Rectal smooth muscle tissue (tissue), 1 donor: ENCODE data around the gene PTH2R.
"Not testable (repeated sequence)": the region's sequence is repeated elsewhere in the genome, so short reads cannot be mapped to it uniquely, and the experiment has no call there.

Experiments
- H3K27ac ChIP-seq: one replicate; pipeline ENCODE4 v1.7.0; 2013; ENCODE audit warnings: low read depth, low read length, inconsistent platforms
- H3K27me3 ChIP-seq: one replicate; pipeline ENCODE4 v1.7.0; 2013; ENCODE audit warnings: low read length; ENCODE audit not compliant: control insufficient read depth, insufficient read depth
- H3K36me3 ChIP-seq: one replicate; pipeline ENCODE4 v1.7.0; 2013; ENCODE audit warnings: low read length; ENCODE audit not compliant: control insufficient read depth, insufficient read depth
- H3K4me1 ChIP-seq: one replicate; pipeline ENCODE4 v1.7.0; 2013; ENCODE audit warnings: low read length; ENCODE audit not compliant: control insufficient read depth, insufficient read depth
- H3K4me3 ChIP-seq: one replicate; pipeline ENCODE4 v1.7.0; 2013; ENCODE audit warnings: low read length
- H3K9ac ChIP-seq: one replicate; pipeline ENCODE4 v1.7.0; 2013; ENCODE audit warnings: low read length

The PTH2R gene

DNA sequence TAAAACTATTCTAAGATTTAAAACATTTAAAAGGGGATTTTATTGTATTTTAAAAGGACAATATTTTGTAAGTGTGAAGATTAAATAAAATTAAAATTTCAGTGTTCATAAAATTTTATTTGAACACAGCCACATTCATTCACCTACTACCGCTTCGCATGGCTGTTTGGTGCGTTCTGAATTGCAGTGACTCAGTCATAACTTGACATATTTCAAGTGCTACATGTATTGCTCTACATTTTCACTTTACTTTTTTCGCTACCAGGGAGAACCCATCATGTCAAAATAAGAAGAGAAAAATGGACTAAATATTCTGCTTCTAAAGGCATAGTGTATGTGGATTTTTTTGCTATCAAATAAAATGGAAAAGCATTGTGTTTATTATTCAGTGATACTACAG lies 8.7 kb downstream of the PTH2R start:
- Histone ChIP-seq H3K9ac (no peak overlapping the region), H3K4me3 (no peak overlapping the region), H3K36me3 (no peaks in the 10 kb centered on the region), H3K27ac (no peak overlapping the region), H3K27me3 (no peaks in the 10 kb centered on the region), H3K4me1 (no peaks in the 10 kb centered on the region)

DNA sequence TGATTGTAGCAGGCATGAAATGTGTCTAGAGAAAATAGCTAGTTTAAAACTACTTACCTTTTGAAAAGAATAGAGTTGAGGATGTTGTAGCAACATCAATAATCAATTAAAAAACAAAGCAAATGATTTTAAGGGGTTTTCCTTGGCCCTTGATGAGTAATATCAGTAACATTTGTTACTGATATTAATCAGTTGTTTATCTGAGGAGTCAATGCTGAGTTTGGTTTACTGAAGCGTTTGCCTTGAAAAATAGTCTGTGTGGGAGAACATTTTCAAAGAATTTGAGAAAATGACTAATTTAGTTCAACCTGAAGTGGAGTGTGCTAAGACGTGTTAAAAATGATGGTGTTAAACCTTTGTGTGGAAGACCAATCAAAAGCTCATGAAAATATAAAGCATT lies 9.3 kb downstream of the PTH2R start:
- H3K4me3 ChIP-seq: no peak overlapping the region
- H3K9ac ChIP-seq: no peak overlapping the region
- H3K27me3 ChIP-seq: no peaks in the 10 kb centered on the region

DNA sequence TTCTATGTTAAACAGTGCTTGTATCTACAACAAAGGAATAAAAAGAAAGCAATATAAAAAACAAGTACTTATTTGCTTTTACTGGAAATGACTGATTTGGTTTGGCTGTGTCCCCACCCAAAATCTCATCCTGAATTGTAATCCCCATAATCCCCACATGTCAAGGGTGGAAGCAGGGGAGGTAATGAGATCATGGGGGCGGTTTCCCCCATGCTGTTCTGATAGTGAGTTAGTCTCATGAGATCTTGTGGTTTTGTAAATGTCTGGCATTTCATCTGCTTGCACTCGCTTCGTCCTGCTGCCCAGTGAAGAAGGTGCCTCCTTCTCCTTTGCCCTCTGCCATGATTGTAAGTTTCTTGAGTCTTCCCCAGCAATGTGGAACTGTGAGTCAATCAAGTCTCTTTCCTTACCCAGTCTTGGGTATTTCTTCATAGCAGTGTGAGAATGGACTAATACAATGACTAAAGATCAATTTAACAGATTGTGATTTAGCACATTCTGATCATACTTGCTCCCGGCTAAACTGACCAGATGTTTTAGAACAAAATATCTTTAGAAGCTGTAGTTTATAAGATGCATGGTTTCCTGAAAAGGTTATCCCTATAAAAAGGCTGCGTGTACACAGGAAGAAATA lies 19.9 kb downstream of the PTH2R start:
- Histone ChIP-seq H3K27me3 (no peaks in the 10 kb centered on the region), H3K4me3 (no peak overlapping the region), H3K9ac (no peak overlapping the region), H3K4me1 (no peaks in the 10 kb centered on the region), H3K27ac (no peak overlapping the region), H3K36me3 (no peaks in the 10 kb centered on the region)

More for the DNA sequence above, 9.3 kb downstream of the PTH2R start:
- H3K4me1 ChIP-seq: no peaks in the 10 kb centered on the region
- H3K27ac ChIP-seq: no peak overlapping the region
- H3K36me3 ChIP-seq: no peaks in the 10 kb centered on the region

DNA sequence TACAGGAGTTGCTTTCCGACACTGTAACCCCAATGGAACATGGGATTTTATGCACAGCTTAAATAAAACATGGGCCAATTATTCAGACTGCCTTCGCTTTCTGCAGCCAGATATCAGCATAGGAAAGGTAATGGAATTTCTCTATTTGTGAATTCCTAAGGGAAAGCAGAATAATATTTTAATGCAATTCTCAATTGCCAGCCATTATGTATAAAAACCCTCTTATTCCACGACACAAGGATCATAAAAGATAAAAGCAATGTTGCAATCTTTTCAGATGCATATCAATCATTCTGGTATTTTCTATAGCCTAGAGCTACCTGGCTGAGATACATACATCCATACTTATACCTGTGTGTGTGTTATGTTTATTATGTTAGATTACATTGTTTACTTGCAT lies 31.2 kb downstream of the PTH2R start:
- no peak overlapping the region for H3K9ac ChIP-seq
- no peaks in the 10 kb centered on the region for H3K27me3 ChIP-seq
- no peaks in the 10 kb centered on the region for H3K4me1 ChIP-seq
- no peaks in the 10 kb centered on the region for H3K36me3 ChIP-seq
- H3K4me3 ChIP-seq: no peak overlapping the region
- no peak overlapping the region for H3K27ac ChIP-seq

DNA sequence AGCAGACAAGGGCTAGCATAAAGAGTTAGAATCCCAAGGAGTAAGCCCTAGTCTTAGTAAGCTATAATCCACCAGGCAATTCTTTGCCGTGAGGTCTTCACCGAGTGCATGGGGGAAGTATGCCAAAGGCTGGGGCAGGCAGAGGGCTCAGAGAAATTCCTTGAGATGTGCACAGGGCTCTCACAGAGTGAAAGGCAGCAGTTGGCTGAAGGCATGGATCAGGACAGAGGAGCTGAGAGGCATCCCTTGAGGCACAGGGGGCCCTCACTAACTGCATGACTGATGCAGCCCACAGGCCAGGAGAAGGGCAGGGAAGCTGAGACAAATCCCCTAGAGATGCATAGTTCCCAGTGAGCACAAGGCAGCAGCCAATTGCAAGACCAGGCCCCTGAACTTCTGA lies 34.1 kb downstream of the PTH2R start:
- Histone ChIP-seq H3K9ac (no peak overlapping the region), H3K27ac (no peak overlapping the region), H3K27me3 (no peaks in the 10 kb centered on the region), H3K36me3 (no peaks in the 10 kb centered on the region), H3K4me1 (no peaks in the 10 kb centered on the region), H3K4me3 (no peak overlapping the region)

DNA sequence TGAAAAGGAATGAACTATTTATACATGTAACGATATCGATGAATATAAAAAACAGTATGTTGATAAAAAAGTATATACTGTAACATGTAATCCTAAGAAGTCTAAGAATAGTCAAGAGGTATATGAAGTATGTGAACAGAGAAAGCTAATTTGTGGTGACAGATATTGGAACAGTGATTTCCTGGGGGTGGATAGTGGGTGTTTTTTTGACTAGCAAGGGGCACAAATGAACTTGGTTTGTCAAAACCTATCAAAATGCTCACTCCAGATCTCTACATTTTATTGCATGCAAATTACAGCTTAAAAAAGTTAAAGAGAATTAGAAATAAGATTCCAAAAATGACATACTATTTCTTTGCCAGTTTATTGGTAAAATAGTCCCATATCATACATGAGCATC lies 35.4 kb downstream of the PTH2R start:
- no peaks in the 10 kb centered on the region for H3K36me3 ChIP-seq

DNA sequence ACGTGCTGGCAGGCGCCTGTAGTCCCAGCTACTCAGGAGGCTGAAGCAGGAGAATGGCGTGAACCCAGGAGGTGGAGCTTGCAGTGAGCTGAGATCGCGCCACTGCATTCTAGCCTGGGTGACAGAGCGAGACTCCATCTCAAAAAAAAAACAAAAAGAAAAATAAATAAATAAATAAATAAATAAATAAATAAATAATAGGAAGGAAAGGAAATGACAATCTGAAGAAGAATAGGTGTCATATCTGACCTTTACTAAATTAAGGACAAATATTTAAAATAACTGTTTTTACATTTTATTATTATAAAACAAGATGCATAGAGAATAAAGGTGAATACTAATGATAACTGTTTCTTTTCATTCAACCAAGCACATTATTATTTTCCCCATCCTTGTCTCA lies 40.9 kb downstream of the PTH2R start:
- H3K27me3 ChIP-seq, H3K36me3 ChIP-seq, H3K9ac ChIP-seq, H3K4me1 ChIP-seq, H3K27ac ChIP-seq, H3K4me3 ChIP-seq: not testable (repeated sequence)

More for the DNA sequence above, 35.4 kb downstream of the PTH2R start:
- H3K4me3 ChIP-seq: no peak overlapping the region
- H3K27me3 ChIP-seq: no peaks in the 10 kb centered on the region
- H3K27ac ChIP-seq: no peak overlapping the region
- no peaks in the 10 kb centered on the region for H3K4me1 ChIP-seq
- no peak overlapping the region for H3K9ac ChIP-seq

DNA sequence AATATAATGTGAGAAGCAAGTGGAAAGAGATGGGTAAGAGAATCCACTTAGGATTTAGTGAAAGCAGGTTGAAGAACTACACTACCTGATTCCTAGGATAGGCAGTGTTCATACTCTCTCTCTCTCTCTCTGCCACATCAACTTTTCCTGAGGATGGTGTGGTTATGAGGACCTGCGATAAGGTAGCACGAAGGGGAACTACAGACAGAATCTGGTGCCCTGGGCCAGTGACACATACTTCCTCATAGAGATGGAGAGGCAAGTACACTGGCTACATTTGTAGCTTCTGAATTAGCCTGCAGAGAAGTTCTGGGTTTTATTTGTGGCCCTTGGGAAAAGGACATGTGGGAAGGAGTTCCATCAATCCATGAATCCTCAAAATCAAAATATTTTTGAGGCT lies 44.5 kb downstream of the PTH2R start:
- H3K27ac ChIP-seq: no peak overlapping the region
- H3K4me1 ChIP-seq: no peaks in the 10 kb centered on the region
- H3K36me3 ChIP-seq: no peaks in the 10 kb centered on the region
- H3K4me3 ChIP-seq: no peak overlapping the region
- H3K9ac ChIP-seq: no peak overlapping the region
- H3K27me3 ChIP-seq: no peaks in the 10 kb centered on the region

DNA sequence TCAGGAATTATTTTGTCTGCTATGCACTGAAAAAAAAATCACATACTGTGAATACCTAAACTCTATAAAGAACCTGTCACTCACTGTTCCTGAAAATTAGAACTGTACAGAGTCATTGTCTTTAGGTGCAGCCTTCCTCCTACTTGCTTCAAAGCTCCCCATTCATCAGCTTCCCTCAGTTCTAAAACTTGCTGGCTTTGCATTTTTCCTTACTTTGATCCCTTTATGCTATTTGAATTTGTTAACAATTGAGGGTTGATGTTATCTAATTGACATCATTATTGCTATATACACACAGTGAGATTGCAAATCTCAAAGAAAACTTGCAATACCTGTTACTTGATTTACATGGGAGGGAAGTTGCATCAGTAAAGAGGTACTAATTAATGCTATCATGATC lies 48.3 kb downstream of the PTH2R start:
- no peak overlapping the region for H3K4me3 ChIP-seq
- no peaks in the 10 kb centered on the region for H3K36me3 ChIP-seq
- H3K4me1 ChIP-seq: no peaks in the 10 kb centered on the region

DNA sequence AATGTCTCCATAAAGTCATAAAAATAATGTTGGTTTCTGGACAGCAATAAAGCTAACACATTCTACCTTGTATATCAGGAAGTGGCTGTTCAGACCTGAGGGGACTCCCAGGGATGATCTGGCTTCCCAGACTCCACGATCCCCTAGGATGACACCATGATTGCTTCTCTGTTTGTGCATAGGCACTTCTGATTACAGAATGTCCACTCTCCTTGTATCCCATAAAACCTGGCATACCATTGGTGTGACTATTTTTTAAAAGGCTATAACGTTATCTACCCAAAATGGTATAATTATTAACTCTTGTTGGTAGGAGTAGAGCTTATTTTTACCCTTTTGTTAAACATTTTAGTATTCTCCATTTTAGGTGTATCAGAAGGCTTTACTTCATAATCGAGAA lies 57.1 kb downstream of the PTH2R start:
- Histone ChIP-seq H3K9ac (no peak overlapping the region), H3K4me3 (no peak overlapping the region), H3K27ac (no peak overlapping the region), H3K4me1 (no peaks in the 10 kb centered on the region), H3K36me3 (no peaks in the 10 kb centered on the region), H3K27me3 (no peaks in the 10 kb centered on the region)

More for the DNA sequence above, 48.3 kb downstream of the PTH2R start:
- Histone ChIP-seq H3K27me3 (no peaks in the 10 kb centered on the region), H3K9ac (no peak overlapping the region), H3K27ac (no peak overlapping the region)

DNA sequence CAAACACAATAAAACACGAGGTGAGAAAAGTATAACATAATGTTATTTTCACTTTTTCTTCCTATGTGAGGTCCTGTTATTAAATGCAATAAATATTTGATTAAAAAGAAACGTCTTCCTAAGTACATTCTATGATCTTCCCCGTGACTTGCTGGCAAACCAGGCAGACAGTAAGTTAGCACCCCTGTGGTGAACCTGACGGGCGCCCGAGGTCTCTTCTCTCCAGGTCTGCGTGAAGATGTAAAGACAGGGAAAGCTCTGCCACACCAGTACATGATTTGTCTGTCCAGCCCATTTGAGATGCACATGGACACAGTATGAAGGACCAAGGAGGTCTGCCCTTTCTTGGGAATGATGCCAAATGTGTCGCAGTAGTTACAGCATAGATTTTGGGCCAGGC lies 57.6 kb downstream of the PTH2R start:
- Histone ChIP-seq H3K27ac (no peak overlapping the region), H3K4me3 (no peak overlapping the region), H3K36me3 (no peaks in the 10 kb centered on the region), H3K9ac (no peak overlapping the region), H3K4me1 (no peaks in the 10 kb centered on the region), H3K27me3 (no peaks in the 10 kb centered on the region)

DNA sequence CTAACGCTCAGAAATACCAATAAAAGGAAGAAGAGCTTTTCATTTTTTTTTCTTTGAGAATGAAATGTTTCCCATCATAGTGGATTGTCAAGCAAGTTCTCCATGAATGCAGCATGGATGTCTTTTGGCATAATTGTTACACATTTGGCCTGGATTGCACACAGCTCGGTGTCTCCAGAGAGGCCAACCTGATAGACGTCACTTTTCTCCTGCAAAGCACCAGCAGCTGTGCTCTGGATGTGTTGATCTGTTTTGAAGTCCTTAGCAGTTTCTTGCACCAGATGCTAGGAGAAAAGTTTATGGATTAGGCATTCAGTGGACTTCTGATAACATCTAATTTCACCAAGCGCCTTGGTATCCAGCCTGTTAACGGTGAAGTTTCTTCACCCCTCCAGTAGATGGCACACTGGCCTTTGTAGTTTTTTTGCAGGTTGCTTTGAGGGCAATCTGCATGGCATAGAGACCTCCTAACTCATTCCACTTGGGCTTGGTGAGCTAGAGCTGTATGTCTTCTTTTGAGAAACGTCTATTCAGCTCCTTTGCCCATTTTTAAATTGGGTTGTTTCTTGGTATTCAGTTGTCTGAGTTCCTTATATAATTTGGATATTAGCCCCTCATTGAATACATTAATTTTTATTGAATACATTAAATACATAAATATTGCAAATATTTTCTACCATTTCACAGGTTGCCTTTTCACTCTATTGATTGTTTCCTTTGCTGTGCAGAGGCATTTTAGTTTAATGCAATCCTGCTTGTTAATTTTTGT lies 59.7 kb downstream of the PTH2R start:
- Histone ChIP-seq H3K36me3 (no peaks in the 10 kb centered on the region), H3K27me3 (no peaks in the 10 kb centered on the region), H3K9ac (no peak overlapping the region), H3K4me1 (no peaks in the 10 kb centered on the region), H3K4me3 (no peak overlapping the region), H3K27ac (no peak overlapping the region)

DNA sequence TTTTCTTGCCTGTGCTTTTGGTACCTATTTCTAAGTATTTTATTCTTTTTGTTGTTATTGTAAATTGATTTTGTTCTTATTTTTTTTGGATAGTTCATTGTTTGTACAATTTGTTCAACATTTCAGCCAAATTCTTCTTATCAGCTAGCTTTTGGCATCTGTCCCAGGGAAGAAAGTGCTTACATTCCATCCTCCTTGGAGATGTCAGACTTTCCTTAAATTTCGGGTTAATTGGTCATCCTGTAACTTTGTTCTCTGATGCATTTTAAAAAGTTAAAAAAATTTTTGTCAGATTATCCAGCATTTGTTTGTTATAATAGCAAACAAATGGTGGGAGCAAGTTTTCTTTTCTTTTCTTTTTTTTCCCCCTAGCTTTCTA lies 60.3 kb downstream of the PTH2R start:
- no peak overlapping the region for H3K27ac ChIP-seq
- no peak overlapping the region for H3K4me3 ChIP-seq
- no peaks in the 10 kb centered on the region for H3K36me3 ChIP-seq
- H3K27me3 ChIP-seq: no peaks in the 10 kb centered on the region
- H3K9ac ChIP-seq: no peak overlapping the region
- H3K4me1 ChIP-seq: no peaks in the 10 kb centered on the region
